Measurements from ENCODE around the gene SRGAP1.

SRGAP1 gene

GRCh38 chr12:64063121-64063520 is 218.6 kb downstream of the SRGAP1 start:
- Mint-ChIP-seq H3K9me3 (no peaks in the 10 kb centered on the region), H3K4me3 (no peak overlapping the region), H3K27ac (no peak overlapping the region), H3K36me3 (ENCODE audit: low read depth) (no peaks in the 10 kb centered on the region), H3K27me3 (ENCODE audit: low read depth, poor library complexity) (no peaks in the 10 kb centered on the region), H3K4me1 (peaks cover 5% of the 10 kb centered on the region)
- DNase-seq: no peak
- TF ChIP-seq, protein P1, sequence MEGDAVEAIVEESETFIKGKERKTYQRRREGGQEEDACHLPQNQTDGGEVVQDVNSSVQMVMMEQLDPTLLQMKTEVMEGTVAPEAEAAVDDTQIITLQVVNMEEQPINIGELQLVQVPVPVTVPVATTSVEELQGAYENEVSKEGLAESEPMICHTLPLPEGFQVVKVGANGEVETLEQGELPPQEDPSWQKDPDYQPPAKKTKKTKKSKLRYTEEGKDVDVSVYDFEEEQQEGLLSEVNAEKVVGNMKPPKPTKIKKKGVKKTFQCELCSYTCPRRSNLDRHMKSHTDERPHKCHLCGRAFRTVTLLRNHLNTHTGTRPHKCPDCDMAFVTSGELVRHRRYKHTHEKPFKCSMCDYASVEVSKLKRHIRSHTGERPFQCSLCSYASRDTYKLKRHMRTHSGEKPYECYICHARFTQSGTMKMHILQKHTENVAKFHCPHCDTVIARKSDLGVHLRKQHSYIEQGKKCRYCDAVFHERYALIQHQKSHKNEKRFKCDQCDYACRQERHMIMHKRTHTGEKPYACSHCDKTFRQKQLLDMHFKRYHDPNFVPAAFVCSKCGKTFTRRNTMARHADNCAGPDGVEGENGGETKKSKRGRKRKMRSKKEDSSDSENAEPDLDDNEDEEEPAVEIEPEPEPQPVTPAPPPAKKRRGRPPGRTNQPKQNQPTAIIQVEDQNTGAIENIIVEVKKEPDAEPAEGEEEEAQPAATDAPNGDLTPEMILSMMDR (IDR thresholded peaks at IDR 0.05): no peak

DNA sequence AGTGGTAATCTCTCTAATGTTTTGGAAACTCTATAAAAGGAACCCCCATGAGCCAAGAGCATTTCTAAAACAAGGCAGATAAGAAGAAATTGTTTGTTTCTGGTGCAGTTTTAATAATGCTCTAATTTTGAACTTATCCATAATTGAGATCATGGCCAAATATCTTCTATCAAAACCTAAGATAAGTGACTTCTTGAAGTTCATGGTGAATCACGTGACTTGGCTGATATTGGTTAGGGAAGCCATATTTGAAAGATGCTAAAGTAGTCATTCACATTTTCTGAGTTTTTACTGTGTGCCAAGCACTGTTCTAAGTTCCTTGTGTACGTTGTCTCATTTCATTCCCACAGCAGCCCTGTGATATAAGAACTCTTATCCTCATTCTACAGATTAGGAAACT is 219.7 kb downstream of the SRGAP1 start:
- Mint-ChIP-seq H3K4me3 (no peak overlapping the region), H3K27me3 (ENCODE audit: low read depth, poor library complexity) (no peaks in the 10 kb centered on the region), H3K27ac (no peak overlapping the region), H3K4me1 (peaks cover 5% of the 10 kb centered on the region), H3K36me3 (ENCODE audit: low read depth) (no peaks in the 10 kb centered on the region), H3K9me3 (no peaks in the 10 kb centered on the region)
- DNase-seq: no peak
- TF ChIP-seq, protein P1 (IDR thresholded peaks at IDR 0.05): no peak

DNA sequence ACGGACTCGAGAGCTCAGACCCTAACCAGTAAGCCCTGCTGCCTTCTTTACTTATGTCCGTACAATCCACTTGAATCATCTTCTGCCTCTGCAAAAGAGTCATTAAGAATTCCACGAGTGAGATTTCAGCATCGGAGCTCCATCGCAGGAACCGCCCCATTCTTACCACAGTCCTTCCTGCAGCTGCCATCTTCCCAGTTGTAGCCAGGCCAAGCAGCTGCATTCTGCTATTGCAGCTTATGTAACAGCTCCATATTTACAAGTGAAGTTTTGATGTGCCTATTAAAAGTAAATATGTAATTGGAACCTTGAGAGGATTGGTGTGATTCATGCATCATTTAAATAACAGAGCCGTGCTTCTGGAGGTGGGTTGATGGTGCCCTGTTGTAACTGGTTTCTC is 220.2 kb downstream of the SRGAP1 start:
- no peak overlapping the region for H3K27ac Mint-ChIP-seq
- H3K27me3 Mint-ChIP-seq (ENCODE audit: low read depth, poor library complexity): no peaks in the 10 kb centered on the region
- TF ChIP-seq, protein P1 (IDR thresholded peaks at IDR 0.05): no peak
- H3K36me3 Mint-ChIP-seq (ENCODE audit: low read depth): no peaks in the 10 kb centered on the region
- no peak overlapping the region for H3K4me3 Mint-ChIP-seq
- no peaks in the 10 kb centered on the region for H3K9me3 Mint-ChIP-seq
- H3K4me1 Mint-ChIP-seq: peaks cover 5% of the 10 kb centered on the region
- DNase-seq: no peak

- no peaks in the 10 kb centered on the region for H3K36me3 Mint-ChIP-seq (ENCODE audit: low read depth)
- peaks cover 5% of the 10 kb centered on the region for H3K4me1 Mint-ChIP-seq
- H3K9me3 Mint-ChIP-seq: no peaks in the 10 kb centered on the region
- no peak overlapping the region for H3K4me3 Mint-ChIP-seq
- no peaks in the 10 kb centered on the region for H3K27me3 Mint-ChIP-seq (ENCODE audit: low read depth, poor library complexity)
- no peak for DNase-seq
- TF ChIP-seq, protein P1 (IDR thresholded peaks at IDR 0.05): no peak
- H3K27ac Mint-ChIP-seq: no peak overlapping the region
Measured at GRCh38 chr12:64065881-64066451, 221.5 kb downstream of the SRGAP1 start.

- Mint-ChIP-seq H3K36me3 (ENCODE audit: low read depth) (no peaks in the 10 kb centered on the region), H3K4me1 (peaks cover 5% of the 10 kb centered on the region), H3K27me3 (ENCODE audit: low read depth, poor library complexity) (no peaks in the 10 kb centered on the region), H3K9me3 (no peaks in the 10 kb centered on the region), H3K27ac (no peak overlapping the region), H3K4me3 (no peak overlapping the region)
- TF ChIP-seq, protein P1 (IDR thresholded peaks at IDR 0.05): no peak
- no peak for DNase-seq
Measured at GRCh38 chr12:64066776-64067175, 222.3 kb downstream of the SRGAP1 start.

GRCh38 chr12:64070454-64070853 is 226.0 kb downstream of the SRGAP1 start:
- Mint-ChIP-seq H3K36me3 (ENCODE audit: low read depth) (peaks cover 12% of the 10 kb centered on the region), H3K4me3 (no peak overlapping the region), H3K4me1 (peaks cover 5% of the 10 kb centered on the region), H3K27ac (no peak overlapping the region), H3K27me3 (ENCODE audit: low read depth, poor library complexity) (no peaks in the 10 kb centered on the region), H3K9me3 (peaks cover 16% of the 10 kb centered on the region)
- TF ChIP-seq, protein P1 (IDR thresholded peaks at IDR 0.05): no peak
- DNase-seq: no peak
